Muscle layer of duodenum (tissue), 2 donors: ENCODE data around the gene NTM.

Experiments used
- H3K27ac ChIP-seq: one replicate; pipeline ENCODE4 v1.7.0; 2013; ENCODE audit warnings: mild to moderate bottlenecking, low read length
- H3K27me3 ChIP-seq: one replicate; pipeline ENCODE4 v1.7.0; 2013; ENCODE audit warnings: low read depth, mild to moderate bottlenecking, control low read depth, low read length
- H3K36me3 ChIP-seq, 2 donors: one replicate each; pipeline ENCODE4 v1.7.0; 2013; ENCODE audit warnings: low read length in 2 of 2, control low read depth in 1 of 2, mild to moderate bottlenecking in 1 of 2; ENCODE audit not compliant: insufficient read depth in 2 of 2, control insufficient read depth in 1 of 2
- H3K4me1 ChIP-seq, 2 donors: one replicate each; pipeline ENCODE4 v1.7.0; 2013; ENCODE audit warnings: low read length in 2 of 2, mild to moderate bottlenecking in 2 of 2, control low read depth in 1 of 2, moderate library complexity in 1 of 2; ENCODE audit not compliant: insufficient read depth in 2 of 2, control insufficient read depth in 1 of 2
- H3K4me3 ChIP-seq, 2 donors: one replicate each; pipeline ENCODE4 v1.7.0; 2013; ENCODE audit warnings: low read length in 2 of 2, low read depth in 1 of 2, mild to moderate bottlenecking in 1 of 2
- H3K9me3 ChIP-seq, 2 donors: one replicate each; pipeline ENCODE4 v1.7.0; 2013; ENCODE audit warnings: low read length in 2 of 2, control low read depth in 1 of 2, mild to moderate bottlenecking in 1 of 2; ENCODE audit not compliant: control insufficient read depth in 1 of 2
- donor health status: healthy.

NTM gene

GRCh38 chr11:132101881-132102280 lies 731.5 kb downstream of the NTM start:
- no peak overlapping the region for H3K4me3 ChIP-seq
- no peaks in the 10 kb centered on the region for H3K4me1 ChIP-seq
- H3K27me3 ChIP-seq: no peaks in the 10 kb centered on the region
- no peak overlapping the region for H3K27ac ChIP-seq
- no peaks in the 10 kb centered on the region for H3K9me3 ChIP-seq
- H3K36me3 ChIP-seq: no peaks in the 10 kb centered on the region

GRCh38 chr11:132103021-132103420 lies 732.6 kb downstream of the NTM start:
- no peak overlapping the region for H3K4me3 ChIP-seq
- H3K27ac ChIP-seq: no peak overlapping the region
- H3K36me3 ChIP-seq: no peaks in the 10 kb centered on the region

GRCh38 chr11:132106096-132106982 lies 735.9 kb downstream of the NTM start:
- H3K27me3 ChIP-seq: no peaks in the 10 kb centered on the region
- H3K4me3 ChIP-seq: no peak overlapping the region
- no peak overlapping the region for H3K27ac ChIP-seq
- no peaks in the 10 kb centered on the region for H3K9me3 ChIP-seq
- H3K4me1 ChIP-seq: peaks cover 0 to under 1% of the 10 kb centered on the region in 2 donors
- no peaks in the 10 kb centered on the region for H3K36me3 ChIP-seq

More at GRCh38 chr11:132103021-132103420, 732.6 kb downstream of the NTM start:
- Histone ChIP-seq H3K9me3 (no peaks in the 10 kb centered on the region), H3K27me3 (no peaks in the 10 kb centered on the region), H3K4me1 (no peaks in the 10 kb centered on the region)

- no peaks in the 10 kb centered on the region for H3K9me3 ChIP-seq
- H3K4me3 ChIP-seq: no peak overlapping the region
- H3K4me1 ChIP-seq: peaks cover 0 to 12% of the 10 kb centered on the region in 2 donors
- H3K27me3 ChIP-seq: no peaks in the 10 kb centered on the region
- H3K36me3 ChIP-seq: peaks cover 0 to 3% of the 10 kb centered on the region in 2 donors
- peak overlapping the region; percentile 27 for H3K27ac ChIP-seq
Measured at GRCh38 chr11:132111316-132111715, 740.9 kb downstream of the NTM start.

GRCh38 chr11:132111838-132112237 lies 741.4 kb downstream of the NTM start:
- Histone ChIP-seq H3K27ac (peak overlapping the region; percentile 27), H3K27me3 (no peaks in the 10 kb centered on the region), H3K4me3 (no peak overlapping the region), H3K9me3 (no peaks in the 10 kb centered on the region), H3K36me3 (peaks cover 0 to 3% of the 10 kb centered on the region in 2 donors), H3K4me1 (peaks cover 0 to 12% of the 10 kb centered on the region in 2 donors)

- no peaks in the 10 kb centered on the region for H3K27me3 ChIP-seq
- no peaks in the 10 kb centered on the region for H3K9me3 ChIP-seq
- peaks cover 0 to 3% of the 10 kb centered on the region in 2 donors for H3K36me3 ChIP-seq
- peaks cover 0 to 12% of the 10 kb centered on the region in 2 donors for H3K4me1 ChIP-seq
- no peak overlapping the region for H3K4me3 ChIP-seq
- H3K27ac ChIP-seq: no peak overlapping the region
Measured at GRCh38 chr11:132112846-132113245, 742.4 kb downstream of the NTM start.

GRCh38 chr11:132114185-132114584 lies 743.8 kb downstream of the NTM start:
- Histone ChIP-seq H3K4me3 (no peak overlapping the region), H3K4me1 (peaks cover 0 to 12% of the 10 kb centered on the region in 2 donors), H3K27me3 (no peaks in the 10 kb centered on the region), H3K27ac (no peak overlapping the region), H3K36me3 (peaks cover 0 to 3% of the 10 kb centered on the region in 2 donors), H3K9me3 (no peaks in the 10 kb centered on the region)

- Histone ChIP-seq H3K27ac (no peak overlapping the region), H3K36me3 (peaks cover 0 to 3% of the 10 kb centered on the region in 2 donors), H3K4me3 (no peak overlapping the region), H3K4me1 (peaks cover 0 to 12% of the 10 kb centered on the region in 2 donors), H3K9me3 (no peaks in the 10 kb centered on the region), H3K27me3 (no peaks in the 10 kb centered on the region)
Measured at GRCh38 chr11:132114743-132115142, 744.3 kb downstream of the NTM start.

GRCh38 chr11:132115454-132115853 lies 745.0 kb downstream of the NTM start:
- no peak overlapping the region for H3K4me3 ChIP-seq
- H3K4me1 ChIP-seq: peaks cover 0 to 12% of the 10 kb centered on the region in 2 donors
- no peaks in the 10 kb centered on the region for H3K27me3 ChIP-seq
- H3K36me3 ChIP-seq: peaks cover 0 to 3% of the 10 kb centered on the region in 2 donors
- no peaks in the 10 kb centered on the region for H3K9me3 ChIP-seq
- H3K27ac ChIP-seq: no peak overlapping the region

- H3K36me3 ChIP-seq: peaks cover 0 to 3% of the 10 kb centered on the region in 2 donors
- H3K9me3 ChIP-seq: no peaks in the 10 kb centered on the region
- peaks cover 0 to 9% of the 10 kb centered on the region in 2 donors for H3K4me1 ChIP-seq
- H3K27ac ChIP-seq: no peak overlapping the region
- no peaks in the 10 kb centered on the region for H3K27me3 ChIP-seq
- H3K4me3 ChIP-seq: no peak overlapping the region
Measured at GRCh38 chr11:132116516-132116915, 746.1 kb downstream of the NTM start.

GRCh38 chr11:132118661-132119060 lies 748.2 kb downstream of the NTM start:
- no peak overlapping the region for H3K27ac ChIP-seq
- no peak overlapping the region for H3K4me3 ChIP-seq
- H3K27me3 ChIP-seq: no peaks in the 10 kb centered on the region
- H3K36me3 ChIP-seq: no peaks in the 10 kb centered on the region
- no peaks in the 10 kb centered on the region for H3K4me1 ChIP-seq
- no peaks in the 10 kb centered on the region for H3K9me3 ChIP-seq
